C4-2B (cell line): Measurements from ENCODE around the gene SCUBE2.

ENCODE experiments used
- ZFX ChIP-seq: fragments of 450-650 bp; IDR thresholded peaks from 2 replicates; pipeline ENCODE4 v1.6.1; 2017
- TF ChIP-seq, protein P1 (sequence below): fragments of 450-650 bp; conservative IDR thresholded peaks from 2 replicates; pipeline ENCODE4 v1.5.1; 2017; ENCODE audit warnings: mild to moderate bottlenecking

DNA sequence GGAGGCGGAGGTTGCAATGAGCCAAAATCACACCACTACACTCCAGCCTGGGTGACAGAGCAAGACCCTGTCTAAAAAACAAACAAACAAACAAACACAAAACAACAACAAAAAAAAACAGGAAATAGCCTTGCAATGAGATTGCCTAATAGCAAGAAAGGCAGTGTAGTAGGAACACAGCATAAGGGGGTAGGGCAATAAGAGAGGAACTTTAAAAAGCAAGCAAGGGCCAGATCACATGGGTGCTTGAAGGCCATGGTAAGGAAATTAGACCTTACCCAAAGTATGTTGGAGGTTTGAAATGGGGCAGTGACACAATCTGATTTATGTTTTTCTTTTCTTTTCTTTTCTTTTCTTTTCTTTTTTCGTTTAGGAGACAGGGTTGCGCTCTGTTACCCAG is 52.9 kb downstream of the SCUBE2 start:
- TF ChIP-seq, protein P1, sequence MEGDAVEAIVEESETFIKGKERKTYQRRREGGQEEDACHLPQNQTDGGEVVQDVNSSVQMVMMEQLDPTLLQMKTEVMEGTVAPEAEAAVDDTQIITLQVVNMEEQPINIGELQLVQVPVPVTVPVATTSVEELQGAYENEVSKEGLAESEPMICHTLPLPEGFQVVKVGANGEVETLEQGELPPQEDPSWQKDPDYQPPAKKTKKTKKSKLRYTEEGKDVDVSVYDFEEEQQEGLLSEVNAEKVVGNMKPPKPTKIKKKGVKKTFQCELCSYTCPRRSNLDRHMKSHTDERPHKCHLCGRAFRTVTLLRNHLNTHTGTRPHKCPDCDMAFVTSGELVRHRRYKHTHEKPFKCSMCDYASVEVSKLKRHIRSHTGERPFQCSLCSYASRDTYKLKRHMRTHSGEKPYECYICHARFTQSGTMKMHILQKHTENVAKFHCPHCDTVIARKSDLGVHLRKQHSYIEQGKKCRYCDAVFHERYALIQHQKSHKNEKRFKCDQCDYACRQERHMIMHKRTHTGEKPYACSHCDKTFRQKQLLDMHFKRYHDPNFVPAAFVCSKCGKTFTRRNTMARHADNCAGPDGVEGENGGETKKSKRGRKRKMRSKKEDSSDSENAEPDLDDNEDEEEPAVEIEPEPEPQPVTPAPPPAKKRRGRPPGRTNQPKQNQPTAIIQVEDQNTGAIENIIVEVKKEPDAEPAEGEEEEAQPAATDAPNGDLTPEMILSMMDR: no peak
- TF ChIP-seq ZFX: no peak
